HepG2 (cell line): ENCODE results near the gene XRN1. TPM values are rescaled to one million over a fixed set of nuclear protein-coding genes. Genes with fewer than 3 reads are reported as not detected.

Source experiments
- ATAC-seq: fragments of 200-7000 bp; cut with Tn5 transposase; 3 replicates; pipeline ENCODE4 v1.9.1; 2020; ENCODE audit warnings: mild to moderate bottlenecking, moderate library complexity
- BruUV-seq: library from RNA; stranded (reverse); fragments of 400-500 nt; replicated peaks from 2 replicates; lab custom pipeline; 2021; lab: Mats Ljungman, UMichigan
- CTCF ChIA-PET: fragments of 300-600 bp; formaldehyde crosslinking; extraction: SDS; loops from one replicate; lab custom pipeline; 2021; ENCODE audit warnings: low total read pairs, inconsistent platforms, low intra/inter-chr PET ratio; lab: Yijun Ruan, JAX
- POLR2A ChIA-PET: fragments of 350-600 bp; sonication (Branson Sonifier 250); formaldehyde crosslinking; loops from one replicate; lab custom pipeline; 2020; ENCODE audit warnings: antibody characterized with exemption, inconsistent platforms; lab: Yijun Ruan, JAX
- DNase-seq: peaks from one replicate; pipeline ENCODE4 v3.0.0-alpha.2; 2015; ENCODE audit warnings: low spot score
- FAIRE-seq: peaks from 3 replicates; lab custom pipeline; 2011; peaks lifted over from hg19 to GRCh38; lab: Jason Lieb, UNC
- H2AFZ ChIP-seq: one replicate; pipeline ENCODE4 v1.6.1; 2011; ENCODE audit warnings: low read length, inconsistent platforms
- H3K27ac ChIP-seq: fragments of 300-600 bp; 3 replicates; pipeline ENCODE4 v1.8.0; 2011; ENCODE audit warnings: mixed run types, mild to moderate bottlenecking, mixed read lengths, low read length, inconsistent platforms; ENCODE audit not compliant: insufficient read depth; ENCODE audit errors: extremely low read length
- H3K27me3 ChIP-seq, 2 experiments: fragments of 200-600 bp in 1 of 2; 2 replicates in 1 of 2; 3 replicates in 1 of 2; pipeline versions ENCODE4 v1.6.0 to v1.8.0; 2011; ENCODE audit warnings: low read length in 2 of 2, mild to moderate bottlenecking in 2 of 2, moderate library complexity in 2 of 2, inconsistent platforms in 1 of 2; ENCODE audit not compliant: insufficient read depth in 2 of 2, control insufficient read depth in 1 of 2
- H3K36me3 ChIP-seq, 2 experiments: fragments of 200-600 bp in 1 of 2; replicated peaks in 1 of 2; 2 replicates in 1 of 2; 3 replicates in 1 of 2; pipeline versions ENCODE4 v1.5.1 to v1.8.0; 2011; ENCODE audit warnings: low read length in 2 of 2, inconsistent platforms in 1 of 2; ENCODE audit not compliant: insufficient read depth in 2 of 2, control insufficient read depth in 1 of 2
- H3K4me1 ChIP-seq: 2 replicates; pipeline ENCODE4 v1.5.1; 2012; ENCODE audit warnings: low read length, inconsistent platforms; ENCODE audit not compliant: insufficient read depth
- H3K4me2 ChIP-seq: 2 replicates; pipeline ENCODE4 v1.6.0; 2011; ENCODE audit warnings: low read depth, low read length, inconsistent platforms
- H3K4me3 ChIP-seq, 3 experiments: fragments of 200-600 bp in 1 of 3; sonication (generic), shearing (Covaris generic) in 1 of 3; replicated peaks in 1 of 3; 2 replicates each; pipeline ENCODE4 v1.5.1; 2011 to 2016; ENCODE audit warnings: low read length in 3 of 3, inconsistent platforms in 2 of 3, low read depth in 2 of 3, mild to moderate bottlenecking in 2 of 3, control low read depth in 1 of 3, mixed read lengths in 1 of 3; ENCODE audit not compliant: insufficient read depth in 1 of 3
- H3K79me2 ChIP-seq: one replicate; pipeline ENCODE4 v1.6.1; 2011; ENCODE audit warnings: low read length, inconsistent platforms; ENCODE audit not compliant: insufficient read depth
- H3K9ac ChIP-seq: 2 replicates; pipeline ENCODE4 v1.6.0; 2011; ENCODE audit warnings: mild to moderate bottlenecking, low read depth, low read length, inconsistent platforms; ENCODE audit not compliant: insufficient read depth
- H3K9me3 ChIP-seq: 2 replicates; pipeline ENCODE4 v1.5.1; 2012; ENCODE audit warnings: mild to moderate bottlenecking, low read length
- H4K20me1 ChIP-seq: 2 replicates; pipeline ENCODE4 v1.6.0; 2011; ENCODE audit warnings: inconsistent platforms, mild to moderate bottlenecking, low read length, moderate library complexity; ENCODE audit not compliant: insufficient read depth
- CEBPB ChIP-seq: IDR thresholded peaks from 2 replicates; pipeline ENCODE4 v1.6.1; 2011; ENCODE audit warnings: low read depth, low read length, improper control_type of control experiment, borderline replicate concordance
- CEBPG ChIP-seq: IDR thresholded peaks from 2 replicates; pipeline ENCODE4 v1.6.1; 2016
- ELF3 ChIP-seq: IDR thresholded peaks from 2 replicates; pipeline ENCODE4 v1.6.1; 2016; ENCODE audit warnings: missing genetic modification reagents, missing compliant biosample characterization
- GATA4 ChIP-seq: sonication (generic); IDR thresholded peaks from 2 replicates; pipeline ENCODE4 v1.6.1; 2016; ENCODE audit warnings: antibody characterized with exemption, low read depth, borderline replicate concordance
- ZNF605 ChIP-seq: sonication (generic); formaldehyde crosslinking; IDR thresholded peaks from 2 replicates; pipeline ENCODE4 v1.8.0; 2022; ENCODE audit warnings: mild to moderate bottlenecking, missing genetic modification reagents
- WGBS: methylation state at CpG from one replicate; pipeline ENCODE4 v1.1.6; 2017; ENCODE audit warnings: low lambda C conversion rate; 5-methylcytosine and 5-hydroxymethylcytosine counted together
- in situ Hi-C: cut with HindIII; loops from 2 replicates; pipeline ENCODE4 v1.10.0; 2017; ENCODE audit warnings: low pct_unique_long_range_greater_than_20kb; ENCODE audit not compliant: extremely low pct_ligation_motif_present
- intact Hi-C: fragments of 100-400 bp; cut with micrococcal nuclease; formaldehyde crosslinking; loops from one replicate; pipeline ENCODE4 v1.10.0; 2022; ENCODE audit not compliant: unreplicated experiment
- polyA plus RNA-seq, 8 experiments: library from polyadenylated mRNA; depleted of rRNA in 3 of 8; stranded (reverse) in 7 of 8; unstranded in 1 of 8; fragments of >200 nt; fragmentation: Illumina TruSeq in 4 of 8; extraction: Trizol in 4 of 8; gene quantifications; 2 replicates each; pipeline versions ENCODE4 v1.2.1 to v1.2.3, GENCODE V29; 2011 to 2016; ENCODE audit warnings: low read depth in 4 of 8, missing spikeins in 1 of 8, mixed read lengths in 1 of 8; ENCODE audit not compliant: insufficient read depth in 1 of 8
- total RNA-seq, 5 experiments: library from RNA; depleted of rRNA; stranded (reverse); fragments of >200 nt; fragmentation: Illumina TruSeq; extraction: Trizol; gene quantifications; 2 replicates each; pipeline ENCODE4 v1.2.3, GENCODE V29; 2016; ENCODE audit warnings: low read depth in 1 of 5

Gene XRN1
- total and polyA plus RNA-seq, 2 of the 13 experiments (the other 11 are each of a cell fraction or from before 2014, with no cell fraction given), result 13.2 to 13.3 TPM

DNA sequence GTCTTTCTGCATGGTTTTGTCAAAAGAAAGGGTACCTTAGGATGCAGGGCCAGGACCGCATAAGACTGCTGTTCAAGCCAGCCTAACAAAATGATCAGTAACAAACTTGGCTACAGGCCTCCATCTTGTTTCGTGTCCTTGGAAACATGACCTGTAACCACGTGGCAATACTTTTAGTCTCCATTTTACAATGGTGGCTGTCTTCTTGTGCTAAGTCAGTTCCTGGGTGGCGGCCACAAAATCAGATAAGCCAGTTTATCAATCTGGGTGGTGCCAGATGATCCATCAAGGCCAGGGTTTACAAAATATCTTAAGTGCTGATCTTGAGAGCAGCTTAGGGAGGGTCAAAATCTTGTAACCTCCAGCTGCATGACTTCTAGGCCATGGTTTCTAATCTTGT lies 165.3 kb downstream of the XRN1 start:
- whole genome bisulfite sequencing, result 63% methylated on average over 4 of the region's 4 CpGs
- no peak for DNase-seq
- ChIA-PET CTCF (no interaction called here), POLR2A (no interaction called here)
- no peaks in the 10 kb centered on the region for H3K36me3 ChIP-seq
- H3K9ac ChIP-seq, result no peak overlapping the region
- no peak overlapping the region for H3K27ac ChIP-seq
- no peak overlapping the region for H3K4me2 ChIP-seq
- H3K27me3 ChIP-seq, result no peaks in the 10 kb centered on the region
- H3K79me2 ChIP-seq, result no peaks in the 10 kb centered on the region
- no peak overlapping the region for H2AFZ ChIP-seq
- FAIRE-seq, result no peak
- H3K4me3 ChIP-seq, result no peak overlapping the region
- H3K4me1 ChIP-seq, result peaks cover 6% of the 10 kb centered on the region; the same call in 1 of the 2 replicates
- BruUV-seq, result no TSS peak
- H4K20me1 ChIP-seq, result no peaks in the 10 kb centered on the region
- intact Hi-C loops (no loop called here), in situ Hi-C loops (no loop called here)
- ATAC-seq, result no peak
- H3K9me3 ChIP-seq, result peaks cover 9% of the 10 kb centered on the region
- TF ChIP-seq ZNF605 (CRISPR knock-in tag), result no peak
- TF ChIP-seq ELF3 (CRISPR knock-in tag), result no peak

DNA sequence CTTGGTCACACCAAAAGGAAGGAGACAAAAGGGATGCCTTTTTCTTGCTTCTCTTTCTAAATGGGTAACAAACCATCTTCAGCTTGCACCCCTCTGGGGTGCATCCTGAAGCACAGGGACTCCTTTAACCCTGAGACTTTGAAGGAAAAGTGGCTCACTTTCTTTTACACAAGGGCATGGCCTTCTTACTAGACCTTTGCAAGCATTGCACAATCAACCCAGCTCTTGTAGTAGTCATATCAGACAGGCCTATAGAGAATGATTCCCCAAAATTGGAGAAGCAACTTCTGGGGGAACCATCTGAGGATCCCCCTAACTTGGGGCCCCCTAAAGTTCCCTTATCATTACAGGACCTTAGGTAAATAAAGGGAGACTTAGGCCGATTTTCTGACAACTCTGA lies 166.4 kb downstream of the XRN1 start:
- in situ Hi-C loops (no loop called here), intact Hi-C loops (no loop called here)
- Histone ChIP-seq H3K27me3 (no peaks in the 10 kb centered on the region), H3K36me3 (no peaks in the 10 kb centered on the region), H3K27ac (no peak overlapping the region), H3K9me3 (no peaks in the 10 kb centered on the region), H4K20me1 (no peaks in the 10 kb centered on the region), H3K79me2 (no peaks in the 10 kb centered on the region), H3K4me1 (peaks cover 6% of the 10 kb centered on the region; the same call in 1 of the 2 replicates), H2AFZ (no peak overlapping the region), H3K9ac (no peak overlapping the region), H3K4me3 (no peak overlapping the region), H3K4me2 (no peak overlapping the region)
- ChIA-PET POLR2A (no interaction called here), CTCF (no interaction called here)
- BruUV-seq, result no TSS peak
- 6% methylated on average over 1 of the region's 1 CpG for WGBS
- FAIRE-seq (no peak), DNase-seq (no peak), ATAC-seq (no peak)
- TF ChIP-seq GATA4 (no peak), CEBPB (peak; percentile 85), CEBPG (peak; percentile 38; the same call in 1 of the 2 replicates)
